Activated T-helper 1 cell treated with anti-CD3 and anti-CD28 coated beads, Interleukin-2, amount 50 U/mL, for 16 hours (primary cell): ENCODE measurements around the gene SDF4.

Source experiments
- DNase-seq, 2 donors: peaks; one replicate each; pipeline ENCODE4 v3.0.0-alpha.2; 2020; ENCODE audit warnings: low read depth in 1 of 2, low spot score in 1 of 2

SDF4 gene

DNA sequence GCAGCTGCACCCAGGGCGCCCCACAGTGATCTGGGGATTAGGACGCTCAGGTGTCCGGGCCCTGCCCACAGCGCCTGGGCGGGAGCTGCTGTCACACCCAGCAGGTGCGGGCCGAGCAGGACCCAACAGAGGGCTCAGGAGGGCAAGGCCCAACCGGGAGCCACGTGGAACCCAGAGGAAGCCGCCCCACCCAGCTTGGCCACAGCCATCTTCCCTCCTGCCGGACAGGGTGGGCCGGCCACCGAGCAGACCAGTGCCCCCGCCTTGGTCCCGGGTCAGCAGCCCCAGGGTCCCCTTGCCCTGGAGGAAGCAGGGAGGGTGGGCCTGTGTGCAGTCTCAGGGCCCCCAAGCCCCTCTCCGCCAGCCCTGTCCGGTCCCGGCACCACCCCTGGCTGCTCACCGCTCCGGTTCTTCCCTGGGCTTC, 64.4 kb downstream of the SDF4 start:
- DNase-seq, result no peak
